ENCODE results near the gene HPCAL4.

DNA sequence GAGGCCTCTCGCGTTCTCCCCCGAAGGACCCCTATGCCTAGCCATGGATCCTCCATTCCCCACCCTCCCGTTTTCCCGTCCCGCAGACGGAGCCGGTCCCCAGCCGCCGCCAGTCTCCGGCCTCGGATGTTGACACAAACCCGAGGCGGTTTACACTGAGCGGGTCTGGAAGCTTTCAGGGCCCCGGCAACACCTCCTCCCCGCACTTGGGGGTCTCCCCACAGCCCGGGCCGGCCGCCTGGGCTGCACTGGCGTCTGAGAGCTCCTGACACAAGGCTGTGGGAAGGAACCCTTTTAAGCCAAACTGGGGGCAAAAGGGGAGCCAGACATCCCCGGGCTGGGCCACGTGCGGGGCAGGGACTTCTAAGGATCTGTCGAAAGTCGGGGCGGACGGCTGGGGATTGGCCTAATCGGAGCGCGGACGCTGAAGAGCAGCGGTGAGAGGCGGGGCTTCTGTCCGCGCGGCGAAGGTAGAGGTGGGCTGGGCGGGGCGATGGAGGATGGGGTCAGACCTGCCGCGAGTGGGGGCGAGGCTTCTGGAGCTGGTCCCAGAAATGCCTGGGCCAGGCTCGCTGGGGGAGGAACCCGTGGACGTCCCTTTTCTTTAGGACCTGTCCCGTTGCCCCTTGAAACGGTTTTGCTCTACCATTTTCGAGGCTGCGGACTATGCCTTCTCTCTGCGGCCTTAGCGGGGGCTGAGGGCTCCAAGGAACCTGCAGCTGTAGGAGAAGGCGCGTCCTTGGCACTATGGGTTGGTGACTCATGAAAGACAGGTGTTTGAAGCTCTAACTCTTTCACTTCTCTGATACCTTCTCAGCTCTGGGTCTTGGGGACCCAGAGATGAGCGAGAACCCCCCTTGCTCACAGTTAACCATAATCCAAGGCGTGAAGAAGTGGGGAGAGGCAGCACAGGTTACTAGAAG, 1.2 kb upstream of the HPCAL4 start:
- TF ChIP-seq, protein P1, sequence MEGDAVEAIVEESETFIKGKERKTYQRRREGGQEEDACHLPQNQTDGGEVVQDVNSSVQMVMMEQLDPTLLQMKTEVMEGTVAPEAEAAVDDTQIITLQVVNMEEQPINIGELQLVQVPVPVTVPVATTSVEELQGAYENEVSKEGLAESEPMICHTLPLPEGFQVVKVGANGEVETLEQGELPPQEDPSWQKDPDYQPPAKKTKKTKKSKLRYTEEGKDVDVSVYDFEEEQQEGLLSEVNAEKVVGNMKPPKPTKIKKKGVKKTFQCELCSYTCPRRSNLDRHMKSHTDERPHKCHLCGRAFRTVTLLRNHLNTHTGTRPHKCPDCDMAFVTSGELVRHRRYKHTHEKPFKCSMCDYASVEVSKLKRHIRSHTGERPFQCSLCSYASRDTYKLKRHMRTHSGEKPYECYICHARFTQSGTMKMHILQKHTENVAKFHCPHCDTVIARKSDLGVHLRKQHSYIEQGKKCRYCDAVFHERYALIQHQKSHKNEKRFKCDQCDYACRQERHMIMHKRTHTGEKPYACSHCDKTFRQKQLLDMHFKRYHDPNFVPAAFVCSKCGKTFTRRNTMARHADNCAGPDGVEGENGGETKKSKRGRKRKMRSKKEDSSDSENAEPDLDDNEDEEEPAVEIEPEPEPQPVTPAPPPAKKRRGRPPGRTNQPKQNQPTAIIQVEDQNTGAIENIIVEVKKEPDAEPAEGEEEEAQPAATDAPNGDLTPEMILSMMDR (IDR thresholded peaks at IDR 0.05): no peak
- TF ChIP-seq POLR2A (IDR thresholded peaks at IDR 0.05): no peak

Data from thyroid gland (tissue), 4 donors.